Activated T-cell treated with anti-CD3 and anti-CD28 coated beads, Interleukin-2, amount 50 U/mL, for 48 hours (primary cell): ENCODE results near the gene IMPACT.

Experiments
- DNase-seq, 2 experiments: peaks; one replicate each; pipeline ENCODE4 v3.0.0-alpha.2; 2020

Gene IMPACT

GRCh38 chr18:24426073-24426397, 435 bp upstream of the IMPACT start:
- DNase-seq: no peak

GRCh38 chr18:24427484-24427883, 1.0 kb downstream of the IMPACT start:
- DNase-seq: no peak

- DNase-seq: no peak
Observed at GRCh38 chr18:24428709-24429108, 2.2 kb downstream of the IMPACT start.

- DNase-seq: no peak
Observed at GRCh38 chr18:24429188-24429587, 2.7 kb downstream of the IMPACT start.

- no peak for DNase-seq
Observed at GRCh38 chr18:24432618-24433017, 6.1 kb downstream of the IMPACT start.

- DNase-seq: no peak
Observed at GRCh38 chr18:24436939-24437338, 10.5 kb downstream of the IMPACT start.

- no peak for DNase-seq
Observed at GRCh38 chr18:24443870-24444269, 17.4 kb downstream of the IMPACT start.

GRCh38 chr18:24446453-24446852, 20.0 kb downstream of the IMPACT start:
- no peak for DNase-seq

- DNase-seq: no peak
Observed at GRCh38 chr18:24446953-24447538, 20.6 kb downstream of the IMPACT start.

GRCh38 chr18:24447961-24448360, 21.5 kb downstream of the IMPACT start:
- DNase-seq: no peak

GRCh38 chr18:24456549-24456948, 30.1 kb downstream of the IMPACT start:
- DNase-seq: no peak

GRCh38 chr18:24459772-24460171, 33.3 kb downstream of the IMPACT start:
- DNase-seq: no peak

- DNase-seq: no peak
Observed at GRCh38 chr18:24460388-24460787, 33.9 kb downstream of the IMPACT start, which contains the start of gene HRH4. TSS of gene HRH4 (plus strand) at chr18:24460637. CDS start at chr18:24460729, 92 bp downstream.

- no peak for DNase-seq
Observed at GRCh38 chr18:24461996-24462395, 35.5 kb downstream of the IMPACT start.

- no peak for DNase-seq
Observed at GRCh38 chr18:24462838-24463775, 36.6 kb downstream of the IMPACT start.

GRCh38 chr18:24465486-24465885, 39.0 kb downstream of the IMPACT start:
- DNase-seq: no peak

GRCh38 chr18:24466771-24467170, 40.3 kb downstream of the IMPACT start:
- DNase-seq: no peak

GRCh38 chr18:24470022-24470618, 43.6 kb downstream of the IMPACT start:
- no peak for DNase-seq

- DNase-seq: no peak
Observed at GRCh38 chr18:24470805-24471204, 44.3 kb downstream of the IMPACT start.

GRCh38 chr18:24472591-24472990, 46.1 kb downstream of the IMPACT start:
- DNase-seq: no peak

GRCh38 chr18:24474406-24474805, 47.9 kb downstream of the IMPACT start:
- DNase-seq: no peak

- no peak for DNase-seq
Observed at GRCh38 chr18:24475926-24476589, 49.6 kb downstream of the IMPACT start.

- DNase-seq: no peak
Observed at GRCh38 chr18:24479371-24479770, 52.9 kb downstream of the IMPACT start.
